ENCODE data around the gene DOK3. TPM values are rescaled to one million over a fixed set of nuclear protein-coding genes. Genes with fewer than 3 reads are reported as not detected.

Gene DOK3
- total and polyA plus RNA-seq, 2 donors (not counting 1 experiment from before 2014, with no cell fraction given), result 103 to 115 TPM

DNA sequence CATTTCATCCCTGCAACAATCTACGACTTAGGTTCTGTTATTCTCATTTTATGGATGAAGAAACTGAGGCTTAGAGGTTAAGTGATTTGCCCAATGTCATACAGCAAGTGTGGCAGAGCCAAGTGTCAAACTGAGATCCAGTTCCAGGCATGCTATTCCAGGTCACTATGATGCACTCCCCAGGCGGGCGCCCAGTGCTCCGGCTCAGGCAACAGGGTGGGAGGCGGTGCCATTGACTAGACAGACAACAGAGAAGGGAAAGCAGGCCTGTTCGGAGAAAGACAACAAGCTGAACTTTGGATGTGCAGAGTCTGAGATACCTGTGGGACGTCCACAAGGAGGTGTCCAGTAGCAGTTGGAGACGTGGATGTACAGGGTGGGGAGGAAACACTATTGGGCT, 18.0 kb upstream of the DOK3 start:
- Mint-ChIP-seq H3K4me3 (no peak overlapping the region), H3K4me1 (no peaks in the 10 kb centered on the region), H3K27me3 (no peaks in the 10 kb centered on the region), H3K27ac (no peak overlapping the region), H3K9me3 (ENCODE audit: insufficient read depth) (no peaks in the 10 kb centered on the region)
- TF ChIP-seq EZH2 (IDR thresholded peaks at IDR 0.05; ENCODE audit: borderline replicate concordance, insufficient read depth, low read depth, low read length, poor library complexity, severe bottlenecking), result no peak
- Histone ChIP-seq H3K4me2 (replicated peaks; ENCODE audit: low read depth, low read length, poor library complexity, severe bottlenecking) (no peak overlapping the region), H3K9ac (ENCODE audit: low read length) (no peak overlapping the region), H3K27me3 (replicated peaks in 1 of 4; ENCODE audit: control extremely low read depth in 1 of 4, control insufficient read depth in 3 of 4, insufficient read depth in 4 of 4, low read length in 3 of 4) (no peaks in the 10 kb centered on the region), H3K27ac (ENCODE audit: low read length in 2 of 2) (no peak overlapping the region), H3K4me3 (ENCODE audit: control extremely low read depth in 1 of 5, extremely low read depth in 1 of 5, insufficient read depth in 1 of 5, low read depth in 2 of 5, low read length in 4 of 5) (no peak overlapping the region), H4K20me1 (ENCODE audit: control insufficient read depth, insufficient read depth, low read length, poor library complexity, severe bottlenecking) (peaks cover 19% of the 10 kb centered on the region), H3K36me3 (replicated peaks in 1 of 2; ENCODE audit: control extremely low read depth in 1 of 2, control insufficient read depth in 1 of 2, extremely low read depth in 1 of 2, insufficient read depth in 2 of 2, low read length in 1 of 2) (peaks cover 1 to 84% of the 10 kb centered on the region in 2 experiments), H2AFZ (ENCODE audit: insufficient read depth, low read depth, low read length, poor library complexity, severe bottlenecking) (no peak overlapping the region), H3K79me2 (ENCODE audit: control insufficient read depth, insufficient read depth, low read length) (peaks cover 21% of the 10 kb centered on the region), H3K9me3 (ENCODE audit: control extremely low read depth in 1 of 3, control insufficient read depth in 2 of 3, insufficient read depth in 1 of 3, low read length in 2 of 3) (no peaks in the 10 kb centered on the region), H3K4me1 (ENCODE audit: control insufficient read depth in 2 of 2, insufficient read depth in 2 of 2, low read length in 2 of 2) (no peaks in the 10 kb centered on the region)
- WGBS (ENCODE audit: insufficient coverage), result over 99% methylated on average over 7 of the region's 8 CpGs
- ChIA-PET CTCF (no interaction called here), POLR2A (no interaction called here)
- DNase-seq (no peak), ATAC-seq (ENCODE audit: low read depth) (no peak)
- intact Hi-C loops (cut with micrococcal nuclease), result no loop called here

DNA sequence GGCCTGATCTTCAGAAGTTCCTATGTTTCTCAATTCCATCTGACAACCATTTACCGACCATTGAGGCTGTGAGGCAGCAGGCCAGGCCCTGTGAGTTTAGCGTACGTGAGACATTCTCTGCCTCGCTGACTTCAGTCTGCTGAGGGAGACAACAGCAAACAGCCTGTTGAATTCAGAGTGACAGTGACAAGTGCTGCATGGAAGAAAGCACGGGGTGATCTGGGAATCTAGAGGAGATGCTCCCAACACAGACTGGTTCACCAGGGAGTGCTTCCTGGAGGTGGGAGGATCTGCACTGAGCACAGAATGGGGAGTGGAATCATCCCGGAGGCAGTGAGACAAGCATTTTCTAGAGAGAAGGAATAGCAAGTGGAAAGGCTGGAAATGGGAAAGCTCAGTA, 17.2 kb upstream of the DOK3 start:
- ATAC-seq (ENCODE audit: low read depth) (no peak), DNase-seq (no peak)
- 97% methylated on average over 6 of the region's 6 CpGs for WGBS (ENCODE audit: insufficient coverage)
- Mint-ChIP-seq H3K27me3 (no peaks in the 10 kb centered on the region), H3K9me3 (ENCODE audit: insufficient read depth) (no peaks in the 10 kb centered on the region), H3K4me3 (no peak overlapping the region), H3K4me1 (no peaks in the 10 kb centered on the region), H3K27ac (no peak overlapping the region)
- Histone ChIP-seq H3K4me3 (ENCODE audit: control extremely low read depth in 1 of 5, extremely low read depth in 1 of 5, insufficient read depth in 1 of 5, low read depth in 2 of 5, low read length in 4 of 5) (no peak overlapping the region), H3K27ac (ENCODE audit: low read length in 2 of 2) (no peak overlapping the region), H3K27me3 (replicated peaks in 1 of 4; ENCODE audit: control extremely low read depth in 1 of 4, control insufficient read depth in 3 of 4, insufficient read depth in 4 of 4, low read length in 3 of 4) (no peaks in the 10 kb centered on the region), H3K9ac (ENCODE audit: low read length) (no peak overlapping the region), H3K9me3 (ENCODE audit: control extremely low read depth in 1 of 3, control insufficient read depth in 2 of 3, insufficient read depth in 1 of 3, low read length in 2 of 3) (no peaks in the 10 kb centered on the region), H3K36me3 (replicated peaks in 1 of 2; ENCODE audit: control extremely low read depth in 1 of 2, control insufficient read depth in 1 of 2, extremely low read depth in 1 of 2, insufficient read depth in 2 of 2, low read length in 1 of 2) (peaks cover 1 to 81% of the 10 kb centered on the region in 2 experiments), H3K79me2 (ENCODE audit: control insufficient read depth, insufficient read depth, low read length) (peaks cover 18% of the 10 kb centered on the region), H3K4me2 (replicated peaks; ENCODE audit: low read depth, low read length, poor library complexity, severe bottlenecking) (no peak overlapping the region), H2AFZ (ENCODE audit: insufficient read depth, low read depth, low read length, poor library complexity, severe bottlenecking) (no peak overlapping the region), H3K4me1 (ENCODE audit: control insufficient read depth in 2 of 2, insufficient read depth in 2 of 2, low read length in 2 of 2) (no peaks in the 10 kb centered on the region), H4K20me1 (ENCODE audit: control insufficient read depth, insufficient read depth, low read length, poor library complexity, severe bottlenecking) (peaks cover 14% of the 10 kb centered on the region)
- CTCF ChIA-PET, result no interaction called here
- TF ChIP-seq, protein P1, sequence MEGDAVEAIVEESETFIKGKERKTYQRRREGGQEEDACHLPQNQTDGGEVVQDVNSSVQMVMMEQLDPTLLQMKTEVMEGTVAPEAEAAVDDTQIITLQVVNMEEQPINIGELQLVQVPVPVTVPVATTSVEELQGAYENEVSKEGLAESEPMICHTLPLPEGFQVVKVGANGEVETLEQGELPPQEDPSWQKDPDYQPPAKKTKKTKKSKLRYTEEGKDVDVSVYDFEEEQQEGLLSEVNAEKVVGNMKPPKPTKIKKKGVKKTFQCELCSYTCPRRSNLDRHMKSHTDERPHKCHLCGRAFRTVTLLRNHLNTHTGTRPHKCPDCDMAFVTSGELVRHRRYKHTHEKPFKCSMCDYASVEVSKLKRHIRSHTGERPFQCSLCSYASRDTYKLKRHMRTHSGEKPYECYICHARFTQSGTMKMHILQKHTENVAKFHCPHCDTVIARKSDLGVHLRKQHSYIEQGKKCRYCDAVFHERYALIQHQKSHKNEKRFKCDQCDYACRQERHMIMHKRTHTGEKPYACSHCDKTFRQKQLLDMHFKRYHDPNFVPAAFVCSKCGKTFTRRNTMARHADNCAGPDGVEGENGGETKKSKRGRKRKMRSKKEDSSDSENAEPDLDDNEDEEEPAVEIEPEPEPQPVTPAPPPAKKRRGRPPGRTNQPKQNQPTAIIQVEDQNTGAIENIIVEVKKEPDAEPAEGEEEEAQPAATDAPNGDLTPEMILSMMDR (IDR thresholded peaks at IDR 0.05), result no peak
- no peak for TF ChIP-seq EZH2 (IDR thresholded peaks at IDR 0.05; ENCODE audit: borderline replicate concordance, insufficient read depth, low read depth, low read length, poor library complexity, severe bottlenecking)
- intact Hi-C loops (cut with micrococcal nuclease), result no loop called here
- POLR2A ChIA-PET, result interaction anchor here (0.9 kb wide), 1 partner anchor 29 kb away, joined by 3 read pairs; the partner anchor contains the start of gene PDLIM7
